GM19193 (cell line): ENCODE data around the gene PAPSS1.

Experiments used
- POLR2A ChIP-seq: IDR thresholded peaks from 4 replicates; pipeline ENCODE4 v1.6.1; 2011; ENCODE audit not compliant: insufficient read depth, insufficient read length; ENCODE audit errors: extremely low read depth

PAPSS1 gene

DNA sequence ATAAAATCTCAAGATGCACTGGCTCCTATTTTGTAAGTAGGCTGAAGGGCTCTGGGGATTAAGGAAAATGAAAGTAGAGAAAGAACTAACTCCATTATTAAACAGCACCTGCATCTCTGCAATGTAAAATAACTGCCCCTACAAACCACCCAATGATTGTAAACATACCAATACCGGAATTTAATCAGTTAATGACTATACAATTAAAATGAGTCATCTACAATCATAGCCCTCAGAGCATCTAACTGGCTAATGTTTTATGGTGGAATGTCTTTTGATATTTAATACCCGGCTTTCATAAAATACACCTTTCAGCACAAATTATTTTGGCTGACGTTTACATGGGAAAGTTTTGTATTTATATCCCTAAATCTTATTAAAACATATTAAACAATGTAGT lies 142.3 kb downstream of the PAPSS1 start:
- no peak for TF ChIP-seq POLR2A

DNA sequence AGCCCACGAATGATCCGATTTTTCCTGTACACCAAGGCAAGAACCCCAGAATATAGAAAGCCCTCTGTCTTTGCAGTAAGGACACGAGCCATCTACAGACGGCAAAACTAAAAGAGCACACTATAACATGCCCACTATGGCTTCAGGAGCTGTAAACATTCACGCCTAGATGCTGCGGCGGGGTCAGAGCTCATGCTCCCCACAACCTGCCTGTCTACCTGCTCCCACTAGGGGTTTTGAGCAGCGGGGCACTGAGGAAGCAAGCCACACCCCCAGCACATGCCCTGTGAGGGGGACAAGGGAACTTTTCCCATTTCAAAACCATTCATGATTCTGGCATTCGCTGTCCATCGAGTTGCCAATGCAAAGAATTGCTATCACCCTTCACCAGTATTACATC lies 144.8 kb downstream of the PAPSS1 start:
- TF ChIP-seq POLR2A, result no peak

DNA sequence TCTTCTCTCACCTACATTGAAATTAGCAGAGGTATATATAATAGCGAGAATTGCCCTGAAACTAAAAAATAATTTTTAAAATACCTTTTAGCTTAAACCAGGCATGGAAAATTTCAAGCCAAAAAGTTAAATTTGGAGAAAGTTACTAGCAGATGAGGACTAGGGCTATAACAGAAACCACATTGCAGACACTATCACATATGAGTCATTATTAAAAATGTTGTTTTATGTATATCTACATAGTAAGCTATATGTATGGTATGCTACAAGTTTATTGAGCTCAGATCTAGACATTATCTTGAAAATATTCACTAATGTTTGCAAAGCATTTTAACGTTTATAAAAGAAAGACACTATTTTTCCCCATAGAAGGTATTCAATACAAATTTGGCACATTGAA lies 147.8 kb downstream of the PAPSS1 start:
- no peak for TF ChIP-seq POLR2A

DNA sequence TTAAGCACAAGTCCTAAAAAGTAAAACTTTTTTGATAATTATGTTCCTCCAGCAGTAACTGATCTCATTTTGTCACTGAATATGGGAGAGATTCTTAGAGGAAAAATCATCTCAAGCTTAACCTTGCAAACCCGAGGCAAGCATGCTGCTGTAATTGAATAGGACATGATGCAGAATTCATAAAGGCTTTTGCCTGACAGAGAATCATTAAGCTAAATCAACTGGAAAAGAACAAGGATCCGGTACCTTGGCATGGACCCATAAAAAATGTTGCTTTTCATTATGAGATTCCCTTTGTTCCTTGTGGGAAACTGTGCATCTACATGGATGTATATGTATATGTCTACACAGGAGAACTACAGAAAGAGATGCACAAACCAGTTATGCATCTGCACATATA lies 149.1 kb downstream of the PAPSS1 start:
- no peak for TF ChIP-seq POLR2A

DNA sequence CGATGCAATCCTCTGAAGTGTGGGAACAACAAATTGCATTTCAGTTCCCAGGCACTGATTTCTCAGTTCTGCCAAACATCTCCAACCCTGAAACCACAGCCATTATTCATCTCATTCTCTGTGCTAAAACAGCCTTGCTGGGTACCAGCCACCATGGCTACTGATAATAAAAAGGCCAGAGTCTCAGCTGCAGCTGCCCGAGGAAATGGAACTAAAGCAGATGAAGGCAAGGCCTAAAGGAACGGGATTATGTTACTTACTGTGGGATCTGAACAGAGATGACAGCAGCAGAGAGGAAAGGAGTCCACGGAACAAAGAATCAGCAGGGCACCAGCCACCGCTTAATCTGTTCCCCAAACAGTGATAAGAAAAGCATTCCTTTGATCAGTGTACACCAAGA lies 155.7 kb downstream of the PAPSS1 start:
- no peak for TF ChIP-seq POLR2A
